ENCODE results near the gene TNF.

The TNF gene

DNA sequence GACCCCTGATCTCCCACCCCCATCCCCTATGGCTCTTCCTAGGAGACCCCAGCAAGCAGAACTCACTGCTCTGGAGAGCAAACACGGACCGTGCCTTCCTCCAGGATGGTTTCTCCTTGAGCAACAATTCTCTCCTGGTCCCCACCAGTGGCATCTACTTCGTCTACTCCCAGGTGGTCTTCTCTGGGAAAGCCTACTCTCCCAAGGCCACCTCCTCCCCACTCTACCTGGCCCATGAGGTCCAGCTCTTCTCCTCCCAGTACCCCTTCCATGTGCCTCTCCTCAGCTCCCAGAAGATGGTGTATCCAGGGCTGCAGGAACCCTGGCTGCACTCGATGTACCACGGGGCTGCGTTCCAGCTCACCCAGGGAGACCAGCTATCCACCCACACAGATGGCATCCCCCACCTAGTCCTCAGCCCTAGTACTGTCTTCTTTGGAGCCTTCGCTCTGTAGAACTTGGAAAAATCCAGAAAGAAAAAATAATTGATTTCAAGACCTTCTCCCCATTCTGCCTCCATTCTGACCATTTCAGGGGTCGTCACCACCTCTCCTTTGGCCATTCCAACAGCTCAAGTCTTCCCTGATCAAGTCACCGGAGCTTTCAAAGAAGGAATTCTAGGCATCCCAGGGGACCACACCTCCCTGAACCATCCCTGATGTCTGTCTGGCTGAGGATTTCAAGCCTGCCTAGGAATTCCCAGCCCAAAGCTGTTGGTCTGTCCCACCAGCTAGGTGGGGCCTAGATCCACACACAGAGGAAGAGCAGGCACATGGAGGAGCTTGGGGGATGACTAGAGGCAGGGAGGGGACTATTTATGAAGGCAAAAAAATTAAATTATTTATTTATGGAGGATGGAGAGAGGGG is 1.9 kb upstream of the TNF start:
- DNase-seq, result no peak

- no peak for DNase-seq
Measured at GRCh38 chr6:31574106-31575061, 981 bp upstream of the TNF start.

DNA sequence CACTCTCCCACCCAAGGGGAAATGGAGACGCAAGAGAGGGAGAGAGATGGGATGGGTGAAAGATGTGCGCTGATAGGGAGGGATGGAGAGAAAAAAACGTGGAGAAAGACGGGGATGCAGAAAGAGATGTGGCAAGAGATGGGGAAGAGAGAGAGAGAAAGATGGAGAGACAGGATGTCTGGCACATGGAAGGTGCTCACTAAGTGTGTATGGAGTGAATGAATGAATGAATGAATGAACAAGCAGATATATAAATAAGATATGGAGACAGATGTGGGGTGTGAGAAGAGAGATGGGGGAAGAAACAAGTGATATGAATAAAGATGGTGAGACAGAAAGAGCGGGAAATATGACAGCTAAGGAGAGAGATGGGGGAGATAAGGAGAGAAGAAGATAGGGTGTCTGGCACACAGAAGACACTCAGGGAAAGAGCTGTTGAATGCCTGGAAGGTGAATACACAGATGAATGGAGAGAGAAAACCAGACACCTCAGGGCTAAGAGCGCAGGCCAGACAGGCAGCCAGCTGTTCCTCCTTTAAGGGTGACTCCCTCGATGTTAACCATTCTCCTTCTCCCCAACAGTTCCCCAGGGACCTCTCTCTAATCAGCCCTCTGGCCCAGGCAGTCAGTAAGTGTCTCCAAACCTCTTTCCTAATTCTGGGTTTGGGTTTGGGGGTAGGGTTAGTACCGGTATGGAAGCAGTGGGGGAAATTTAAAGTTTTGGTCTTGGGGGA is 754 bp downstream of the TNF start:
- DNase-seq, result no peak

DNA sequence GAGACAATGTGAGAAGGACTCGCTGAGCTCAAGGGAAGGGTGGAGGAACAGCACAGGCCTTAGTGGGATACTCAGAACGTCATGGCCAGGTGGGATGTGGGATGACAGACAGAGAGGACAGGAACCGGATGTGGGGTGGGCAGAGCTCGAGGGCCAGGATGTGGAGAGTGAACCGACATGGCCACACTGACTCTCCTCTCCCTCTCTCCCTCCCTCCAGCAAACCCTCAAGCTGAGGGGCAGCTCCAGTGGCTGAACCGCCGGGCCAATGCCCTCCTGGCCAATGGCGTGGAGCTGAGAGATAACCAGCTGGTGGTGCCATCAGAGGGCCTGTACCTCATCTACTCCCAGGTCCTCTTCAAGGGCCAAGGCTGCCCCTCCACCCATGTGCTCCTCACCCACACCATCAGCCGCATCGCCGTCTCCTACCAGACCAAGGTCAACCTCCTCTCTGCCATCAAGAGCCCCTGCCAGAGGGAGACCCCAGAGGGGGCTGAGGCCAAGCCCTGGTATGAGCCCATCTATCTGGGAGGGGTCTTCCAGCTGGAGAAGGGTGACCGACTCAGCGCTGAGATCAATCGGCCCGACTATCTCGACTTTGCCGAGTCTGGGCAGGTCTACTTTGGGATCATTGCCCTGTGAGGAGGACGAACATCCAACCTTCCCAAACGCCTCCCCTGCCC is 1.7 kb downstream of the TNF start:
- no peak for DNase-seq

DNA sequence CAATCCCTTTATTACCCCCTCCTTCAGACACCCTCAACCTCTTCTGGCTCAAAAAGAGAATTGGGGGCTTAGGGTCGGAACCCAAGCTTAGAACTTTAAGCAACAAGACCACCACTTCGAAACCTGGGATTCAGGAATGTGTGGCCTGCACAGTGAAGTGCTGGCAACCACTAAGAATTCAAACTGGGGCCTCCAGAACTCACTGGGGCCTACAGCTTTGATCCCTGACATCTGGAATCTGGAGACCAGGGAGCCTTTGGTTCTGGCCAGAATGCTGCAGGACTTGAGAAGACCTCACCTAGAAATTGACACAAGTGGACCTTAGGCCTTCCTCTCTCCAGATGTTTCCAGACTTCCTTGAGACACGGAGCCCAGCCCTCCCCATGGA is 2.2 kb downstream of the TNF start:
- DNase-seq, result no peak

DNA sequence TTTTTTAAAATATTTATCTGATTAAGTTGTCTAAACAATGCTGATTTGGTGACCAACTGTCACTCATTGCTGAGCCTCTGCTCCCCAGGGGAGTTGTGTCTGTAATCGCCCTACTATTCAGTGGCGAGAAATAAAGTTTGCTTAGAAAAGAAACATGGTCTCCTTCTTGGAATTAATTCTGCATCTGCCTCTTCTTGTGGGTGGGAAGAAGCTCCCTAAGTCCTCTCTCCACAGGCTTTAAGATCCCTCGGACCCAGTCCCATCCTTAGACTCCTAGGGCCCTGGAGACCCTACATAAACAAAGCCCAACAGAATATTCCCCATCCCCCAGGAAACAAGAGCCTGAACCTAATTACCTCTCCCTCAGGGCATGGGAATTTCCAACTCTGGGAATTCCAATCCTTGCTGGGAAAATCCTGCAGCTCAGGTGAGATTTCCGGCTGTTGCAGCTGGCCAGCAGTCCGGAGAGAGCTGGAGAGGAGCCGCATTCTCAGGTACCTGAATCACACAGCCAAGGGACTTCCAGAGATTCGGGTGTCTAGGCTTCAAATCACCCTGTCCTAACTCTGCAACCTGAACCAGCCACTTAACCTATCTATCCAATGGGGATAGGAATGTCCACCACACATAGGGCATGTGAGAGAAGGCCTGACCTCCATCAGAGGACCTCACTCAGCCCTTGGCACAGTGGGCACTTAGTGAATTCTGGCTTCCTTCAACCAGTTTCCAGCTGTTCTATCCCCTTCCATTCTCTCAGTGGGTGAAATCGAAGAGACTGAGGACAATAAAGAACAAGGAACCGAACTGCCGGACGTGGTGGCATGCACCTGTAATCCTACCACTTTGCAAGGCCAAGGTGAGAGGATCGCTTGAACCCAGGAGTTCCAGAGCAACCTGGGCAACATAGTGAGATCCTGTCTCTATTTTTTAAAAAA is 3.1 kb downstream of the TNF start:
- no peak for DNase-seq

DNA sequence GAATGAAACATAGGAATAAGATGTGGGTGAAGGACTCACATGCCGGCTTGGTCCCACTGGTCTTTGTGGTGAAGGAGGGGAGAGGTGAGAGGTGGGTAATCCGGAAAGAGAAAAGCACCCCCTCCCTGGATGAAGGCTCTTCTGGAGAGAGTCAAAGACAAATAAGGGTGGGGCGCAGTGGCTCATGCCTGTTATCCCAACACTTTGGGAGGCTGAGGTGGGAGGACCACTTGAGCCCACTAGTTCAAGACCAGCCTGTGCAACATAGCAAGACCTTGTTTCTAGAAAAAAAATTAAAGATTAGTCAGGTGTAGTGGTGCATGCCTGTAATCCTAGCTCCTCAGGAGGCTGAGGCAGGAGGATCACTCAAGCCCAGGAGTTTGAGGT is 3.7 kb downstream of the TNF start:
- DNase-seq, result no peak

DNA sequence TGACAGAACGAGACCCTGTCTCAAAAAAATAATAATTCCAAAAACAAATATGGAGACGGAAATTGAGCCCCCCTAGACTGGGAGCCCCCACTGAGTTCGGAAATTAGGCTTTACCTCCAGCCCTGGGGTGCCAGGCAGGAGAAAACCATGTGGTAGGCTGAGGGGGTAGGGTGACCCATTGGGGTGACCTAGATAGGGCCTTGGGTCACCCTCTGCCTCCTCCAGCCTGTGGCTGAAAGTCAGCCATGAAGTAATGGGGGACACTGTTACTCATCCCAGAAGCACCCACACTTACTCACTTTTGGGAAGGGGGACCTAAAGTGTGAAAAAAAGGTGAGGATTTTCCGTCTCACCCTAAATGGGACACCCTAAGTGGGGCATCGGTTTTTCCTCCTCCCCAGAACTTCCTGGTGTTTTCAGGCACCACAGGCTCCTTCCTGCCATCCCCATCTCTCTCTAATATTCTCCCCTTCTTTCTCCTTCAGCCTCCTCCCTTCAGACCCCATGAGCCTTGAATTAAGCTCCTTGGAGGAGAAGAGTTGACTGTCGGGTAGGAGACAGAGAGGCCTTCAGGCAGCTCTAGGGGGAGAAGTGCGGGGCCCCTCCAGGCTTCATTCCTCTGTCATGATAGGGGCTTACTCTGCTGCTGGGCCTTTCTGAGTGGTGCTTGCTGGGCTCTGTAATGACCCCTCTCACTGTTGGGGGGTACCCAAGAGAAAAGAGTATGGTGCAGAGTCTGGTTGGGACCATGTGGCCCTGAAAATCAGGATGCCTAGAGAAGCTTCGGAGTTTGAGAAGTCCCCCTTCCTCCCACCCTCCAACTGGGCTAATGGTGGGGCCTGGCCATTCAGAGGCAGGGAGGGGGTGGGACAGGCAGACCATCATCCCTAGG is 4.4 kb downstream of the TNF start:
- no peak for DNase-seq

- no peak for DNase-seq
Measured at GRCh38 chr6:31580438-31580740, 5.0 kb downstream of the TNF start.

DNA sequence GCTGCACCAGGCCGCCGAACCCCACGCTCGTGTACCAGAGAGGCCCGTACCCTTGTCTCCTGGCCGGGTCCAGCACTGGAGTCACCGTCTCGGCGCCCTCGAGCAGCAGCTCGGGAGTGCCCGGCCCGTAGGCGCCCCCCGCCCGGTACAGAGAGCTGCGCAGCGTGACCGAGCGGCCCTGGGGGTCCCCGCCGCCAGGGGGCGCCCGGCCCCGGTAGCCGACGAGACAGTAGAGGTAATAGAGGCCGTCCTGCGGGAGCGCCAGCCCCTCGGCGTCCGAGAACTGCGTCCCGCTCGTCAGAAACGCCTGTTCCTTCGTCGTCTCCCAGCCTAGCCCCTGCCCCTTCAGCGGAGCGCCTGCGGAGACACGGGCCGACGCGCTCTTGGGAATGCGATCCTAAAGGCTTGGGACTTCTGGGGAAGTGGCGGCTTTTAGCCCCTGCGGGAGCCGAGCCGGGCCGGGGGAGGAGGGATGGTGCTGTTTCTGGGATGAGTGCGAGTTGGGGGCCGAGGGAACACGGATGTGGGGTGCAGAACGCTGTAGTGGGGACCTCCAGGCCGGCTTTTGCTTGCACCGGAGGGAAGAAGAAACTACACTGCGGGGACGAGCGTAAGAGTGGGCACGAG is 5.6 kb downstream of the TNF start:
- peak; percentile 94 for DNase-seq

DNA sequence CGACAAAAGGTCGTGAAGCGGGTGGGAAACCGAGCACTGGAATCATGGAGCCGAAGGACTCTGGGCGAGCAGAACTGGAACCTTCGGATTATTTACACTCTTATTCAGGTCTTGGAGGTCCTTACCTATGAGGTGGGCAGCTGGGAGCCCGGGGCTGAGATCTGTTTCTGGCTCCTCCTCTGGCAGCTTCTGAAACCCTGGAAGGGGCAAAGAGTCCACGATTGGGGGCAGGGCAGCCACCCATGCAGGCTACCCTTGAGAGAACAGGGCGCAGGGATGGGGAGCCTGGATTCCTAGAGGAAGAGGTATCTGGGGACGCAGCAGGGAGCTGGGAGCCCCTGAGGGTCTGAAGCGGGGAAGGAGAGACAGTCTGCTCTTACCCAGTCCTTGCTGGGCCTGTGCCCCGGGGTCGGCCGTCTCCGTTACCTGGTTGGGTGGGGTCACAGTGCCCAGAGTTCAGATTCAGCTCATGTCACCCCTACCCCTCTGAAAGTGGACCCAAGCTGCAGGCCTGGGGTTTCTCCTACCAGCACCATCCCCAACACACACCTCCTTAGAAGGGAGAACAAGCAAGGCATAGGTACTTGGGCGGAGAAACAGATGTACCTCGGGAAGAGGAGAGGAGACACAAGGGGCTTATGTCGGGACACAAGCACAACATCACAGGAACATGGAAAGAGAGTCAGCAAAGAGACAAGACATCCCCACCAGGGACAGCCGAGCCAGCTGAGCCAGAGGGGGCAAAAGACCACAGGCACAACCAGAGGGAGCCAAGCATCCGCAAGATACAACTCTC is 6.3 kb downstream of the TNF start:
- no peak for DNase-seq

GRCh38 chr6:31582230-31582643 is 6.9 kb downstream of the TNF start, which contains the start of gene LTB:
Gene LTB, minus strand, starts transcription at chr6:31582424. Its CDS starts 7 bp downstream, at chr6:31582417.
- no peak for DNase-seq

GRCh38 chr6:31585491-31585890 is 10.1 kb downstream of the TNF start:
- DNase-seq, result no peak

DNA sequence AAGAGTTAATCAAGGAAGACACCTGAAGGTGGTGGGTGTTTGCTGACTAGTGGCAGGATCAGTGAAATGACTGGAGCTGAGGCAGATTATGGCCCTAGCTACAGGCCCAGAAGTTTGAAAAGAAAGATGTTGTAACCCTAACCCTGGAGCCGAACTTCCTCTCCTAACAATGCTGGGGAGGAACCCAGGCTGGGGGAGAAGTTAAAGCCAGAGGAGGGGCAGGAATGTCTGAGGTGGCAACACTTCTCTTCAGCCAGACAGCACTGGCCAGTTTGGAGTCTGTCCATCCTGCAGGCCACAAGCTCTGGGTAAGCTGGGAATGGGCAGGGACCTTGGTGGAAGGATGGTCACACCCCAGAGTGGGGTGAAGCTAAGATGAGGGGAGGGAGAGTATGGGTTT is 10.6 kb downstream of the TNF start, which contains the start of gene LST1:
TSS of gene LST1 (plus strand) at position 270 of the 400 bp plus-strand sequence. CDS start 1,023 bp downstream, outside the sequence.
- DNase-seq, result no peak

- DNase-seq, result no peak
Measured at GRCh38 chr6:31586599-31587281, 11.4 kb downstream of the TNF start.

- no peak for DNase-seq
Measured at GRCh38 chr6:31587791-31588777, 12.7 kb downstream of the TNF start.
